HCT116 (cell line): ENCODE results near the gene PRSS33. TPM values are rescaled to one million over a fixed set of nuclear protein-coding genes. Genes with fewer than 3 reads are reported as not detected.

Source experiments
- ATAC-seq: fragments of 200-7000 bp; cut with Tn5 transposase; 2 replicates; pipeline ENCODE4 v1.9.1; 2020; ENCODE audit warnings: mild to moderate bottlenecking, moderate library complexity
- BruUV-seq: library from RNA; stranded (reverse); fragments of 400-500 nt; replicated peaks from 2 replicates; lab custom pipeline; 2021; lab: Mats Ljungman, UMichigan
- CTCF ChIA-PET: fragments of 300-600 bp; sonication (Branson Sonifier 250); formaldehyde crosslinking; loops from one replicate; lab custom pipeline; 2021; ENCODE audit warnings: antibody characterized with exemption; lab: Charles Lee
- POLR2A ChIA-PET: fragments of 300-600, 350-600 bp; sonication (Branson Sonifier 250); formaldehyde crosslinking; loops from one replicate; lab custom pipeline; 2021; ENCODE audit warnings: antibody characterized with exemption; lab: Charles Lee
- RAD21 ChIA-PET, 2 experiments: fragments of 300-600 bp; sonication (Branson Sonifier 250); formaldehyde crosslinking; loops; one replicate each; lab custom pipeline; 2023; ENCODE audit warnings: low total read pairs in 2 of 2; ENCODE audit not compliant: uncharacterized antibody in 2 of 2, unreplicated experiment in 2 of 2, low non-redundant PET in 1 of 2; lab: Charles Lee
- DNase-seq: peaks from one replicate; pipeline ENCODE4 v3.0.0-alpha.2; 2010; ENCODE audit warnings: low read depth, low spot score
- H2AFZ ChIP-seq: fragments of 200-600 bp; shearing (Covaris generic), sonication (generic); 2 replicates; pipeline ENCODE4 v1.6.1; 2017; ENCODE audit warnings: low read depth, mixed run types, mixed read lengths, antibody characterized with exemption, low read length; ENCODE audit not compliant: poor library complexity, severe bottlenecking
- H3K27ac ChIP-seq: 2 replicates; pipeline ENCODE4 v1.5.1; 2012; ENCODE audit warnings: low read depth, low read length
- H3K27me3 ChIP-seq: fragments of 200-600 bp; sonication (generic); 2 replicates; pipeline ENCODE4 v1.6.1; 2016; ENCODE audit warnings: mixed run types, low read length, mixed read lengths; ENCODE audit not compliant: insufficient read depth
- H3K36me3 ChIP-seq, 2 experiments: fragments of 200-500 bp in 1 of 2; fragments of 200-600 bp in 1 of 2; sonication (Bioruptor generic) in 1 of 2; sonication (generic) in 1 of 2; 2 replicates each; pipeline versions ENCODE4 v1.5.1 to v1.6.1; 2014 to 2016; ENCODE audit warnings: low read length in 2 of 2, inconsistent platforms in 1 of 2, mixed read lengths in 1 of 2, mixed run types in 1 of 2; ENCODE audit not compliant: insufficient read depth in 2 of 2, control insufficient read depth in 1 of 2
- H3K4me1 ChIP-seq, 2 experiments: fragments of 200-600 bp in 1 of 2; sonication (generic) in 1 of 2; 2 replicates each; pipeline versions ENCODE4 v1.5.1 to v1.6.1; 2012 to 2017; ENCODE audit warnings: low read length in 2 of 2, inconsistent platforms in 1 of 2, mild to moderate bottlenecking in 1 of 2, mixed read lengths in 1 of 2, mixed run types in 1 of 2, moderate library complexity in 1 of 2; ENCODE audit not compliant: insufficient read depth in 2 of 2, control insufficient read depth in 1 of 2
- H3K4me2 ChIP-seq: fragments of 200-600 bp; sonication (generic); 2 replicates; pipeline ENCODE4 v1.6.1; 2017; ENCODE audit warnings: mixed run types, low read length, mixed read lengths
- H3K4me3 ChIP-seq, 2 experiments: fragments of 200-600 bp in 1 of 2; sonication (generic) in 1 of 2; replicated peaks in 1 of 2; 2 replicates each; pipeline ENCODE4 v1.5.1; 2011 to 2016; ENCODE audit warnings: low read length in 2 of 2, control low read depth in 1 of 2, low read depth in 1 of 2, mild to moderate bottlenecking in 1 of 2, mixed read lengths in 1 of 2, mixed run types in 1 of 2
- H3K79me2 ChIP-seq: fragments of 200-600 bp; sonication (generic); 2 replicates; pipeline ENCODE4 v1.6.1; 2017; ENCODE audit warnings: mild to moderate bottlenecking, mixed run types, low read length, moderate library complexity, mixed read lengths; ENCODE audit not compliant: insufficient read depth
- H3K9ac ChIP-seq: fragments of 200-600 bp; sonication (generic); 2 replicates; pipeline ENCODE4 v1.6.1; 2016; ENCODE audit warnings: low read length, mixed read lengths
- H3K9me2 ChIP-seq: fragments of 200-600 bp; sonication (generic), shearing (Covaris generic); 2 replicates; pipeline ENCODE4 v1.6.1; 2017; ENCODE audit warnings: mixed run types, mild to moderate bottlenecking, moderate library complexity; ENCODE audit not compliant: insufficient read depth
- H3K9me3 ChIP-seq, 2 experiments: fragments of 200-500 bp in 1 of 2; fragments of 200-600 bp in 1 of 2; sonication (Bioruptor generic) in 1 of 2; sonication (generic) in 1 of 2; 2 replicates each; pipeline ENCODE4 v1.6.1; 2014 to 2017; ENCODE audit warnings: low read length in 2 of 2, mixed read lengths in 2 of 2, inconsistent platforms in 1 of 2, low read depth in 1 of 2, mild to moderate bottlenecking in 1 of 2, mixed run types in 1 of 2, moderate library complexity in 1 of 2; ENCODE audit not compliant: control insufficient read depth in 1 of 2, insufficient read depth in 1 of 2
- H4K20me1 ChIP-seq: fragments of 200-600 bp; sonication (generic), shearing (Covaris generic); 2 replicates; pipeline ENCODE4 v1.6.1; 2017; ENCODE audit warnings: mixed run types, mild to moderate bottlenecking, moderate library complexity; ENCODE audit not compliant: insufficient read depth
- CEBPB ChIP-seq: IDR thresholded peaks from 2 replicates; pipeline ENCODE4 v1.6.1; 2012; ENCODE audit warnings: low read depth
- ELF1 ChIP-seq: IDR thresholded peaks from 2 replicates; pipeline ENCODE4 v1.6.1; 2012; ENCODE audit warnings: low read depth, borderline replicate concordance
- EZH2 ChIP-seq: fragments of 200-600 bp; sonication (generic); IDR thresholded peaks from 2 replicates; pipeline ENCODE4 v1.6.1; 2017; ENCODE audit warnings: antibody characterized with exemption, mixed run types
- EZH2phosphoT487 ChIP-seq: fragments of 200-600 bp; IDR thresholded peaks from 2 replicates; pipeline ENCODE4 v1.6.1; 2018; ENCODE audit warnings: antibody characterized with exemption, borderline replicate concordance
- FOSL1 ChIP-seq: IDR thresholded peaks from 2 replicates; pipeline ENCODE4 v1.6.1; 2012; ENCODE audit warnings: low read depth
- POLR2A ChIP-seq: IDR thresholded peaks from 2 replicates; pipeline ENCODE4 v1.7.0; 2011; ENCODE audit warnings: borderline replicate concordance; ENCODE audit not compliant: insufficient read depth, insufficient read length; ENCODE audit errors: extremely low read depth
- POLR2AphosphoS5 ChIP-seq: IDR thresholded peaks from 2 replicates; pipeline ENCODE4 v1.6.1; 2011; ENCODE audit warnings: mild to moderate bottlenecking, low read depth, low read length, moderate library complexity
- SIN3A ChIP-seq: IDR thresholded peaks from 2 replicates; pipeline ENCODE4 v1.6.1; 2012; ENCODE audit warnings: low read depth
- ZNF274 ChIP-seq: fragments of 200-500 bp; sonication (Bioruptor generic); IDR thresholded peaks from 2 replicates; pipeline ENCODE4 v1.6.1; 2014; ENCODE audit warnings: mild to moderate bottlenecking, low read depth, low read length, inconsistent platforms
- intact Hi-C: fragments of 100-400 bp; cut with micrococcal nuclease; formaldehyde crosslinking; loops from 2 replicates; pipeline ENCODE4 v1.10.0; 2022
- total RNA-seq: library from RNA; stranded (reverse); gene quantifications from one replicate; pipeline ENCODE4 v1.2.1, GENCODE V29; 2021; ENCODE audit not compliant: unreplicated experiment
- TF ChIP-seq, protein P1 (sequence below): IDR thresholded peaks from 2 replicates; pipeline ENCODE4 v1.6.1; 2012
- TF ChIP-seq, protein P2 (sequence below): IDR thresholded peaks from 2 replicates; pipeline ENCODE4 v1.6.1; 2012
- TF ChIP-seq, protein P3 (sequence below): IDR thresholded peaks from 2 replicates; pipeline ENCODE4 v1.6.1; 2012; ENCODE audit warnings: low read depth
- TF ChIP-seq, protein P4 (sequence below): IDR thresholded peaks from 2 replicates; pipeline ENCODE4 v1.6.1; 2011; ENCODE audit warnings: mild to moderate bottlenecking, low read length, moderate library complexity; ENCODE audit not compliant: insufficient replicate concordance; ENCODE audit errors: extremely low read depth

The PRSS33 gene
- total RNA-seq, 1 experiment from 2014 or later = not detected

DNA sequence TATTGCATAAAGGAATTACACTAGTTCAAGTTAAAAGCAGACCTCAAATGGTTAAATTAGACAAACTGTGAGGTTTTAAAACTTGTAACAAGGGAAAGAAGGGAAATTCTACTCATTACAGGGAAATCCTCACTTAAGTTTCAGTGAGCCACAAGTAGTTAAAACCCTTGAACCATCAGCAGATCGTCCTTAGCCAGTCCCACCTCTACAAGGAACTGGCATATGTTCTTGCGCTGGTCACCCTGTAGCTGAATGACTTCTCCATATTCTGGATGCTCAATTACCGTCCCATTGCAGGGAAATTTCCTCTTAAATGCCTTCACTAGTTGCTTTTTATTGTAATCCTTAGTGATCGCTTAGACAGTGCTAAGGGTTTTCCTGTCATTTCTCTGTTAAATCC lies 35.1 kb upstream of the PRSS33 start (continued):
- TF ChIP-seq POLR2AphosphoS5 (no peak), SIN3A (no peak), EZH2phosphoT487 (no peak), FOSL1 (no peak), ELF1 (no peak)
- TF ChIP-seq, protein P1, sequence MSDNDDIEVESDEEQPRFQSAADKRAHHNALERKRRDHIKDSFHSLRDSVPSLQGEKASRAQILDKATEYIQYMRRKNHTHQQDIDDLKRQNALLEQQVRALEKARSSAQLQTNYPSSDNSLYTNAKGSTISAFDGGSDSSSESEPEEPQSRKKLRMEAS = no peak
- TF ChIP-seq, protein P2, sequence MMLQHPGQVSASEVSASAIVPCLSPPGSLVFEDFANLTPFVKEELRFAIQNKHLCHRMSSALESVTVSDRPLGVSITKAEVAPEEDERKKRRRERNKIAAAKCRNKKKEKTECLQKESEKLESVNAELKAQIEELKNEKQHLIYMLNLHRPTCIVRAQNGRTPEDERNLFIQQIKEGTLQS = no peak

DNA sequence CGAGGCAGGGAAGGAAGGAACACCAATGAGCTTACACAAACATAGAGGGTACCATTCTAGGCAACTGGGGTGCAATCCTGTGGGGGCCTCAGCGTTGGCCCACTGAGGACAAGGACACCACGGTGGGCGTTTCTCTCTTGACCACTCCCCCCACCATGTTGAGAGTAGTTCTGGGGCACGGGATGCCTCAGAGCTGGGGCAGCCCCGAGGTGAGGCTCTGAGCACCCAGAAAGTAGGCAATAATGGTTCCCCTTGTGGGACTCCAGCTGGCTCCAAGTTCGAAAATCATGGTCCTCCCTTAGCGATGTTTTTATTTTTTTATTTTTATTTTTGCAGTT lies 34.8 kb upstream of the PRSS33 start:
- Histone ChIP-seq H3K79me2 (no peaks in the 10 kb centered on the region), H3K9me2 (no peaks in the 10 kb centered on the region), H3K4me1 (no peaks in the 10 kb centered on the region), H3K27me3 (no peaks in the 10 kb centered on the region), H3K9me3 (no peaks in the 10 kb centered on the region), H3K4me2 (no peak overlapping the region), H3K36me3 (no peaks in the 10 kb centered on the region), H4K20me1 (no peaks in the 10 kb centered on the region), H3K9ac (no peak overlapping the region), H2AFZ (no peak overlapping the region), H3K27ac (no peak overlapping the region), H3K4me3 (no peak overlapping the region)
- TF ChIP-seq, protein P3, sequence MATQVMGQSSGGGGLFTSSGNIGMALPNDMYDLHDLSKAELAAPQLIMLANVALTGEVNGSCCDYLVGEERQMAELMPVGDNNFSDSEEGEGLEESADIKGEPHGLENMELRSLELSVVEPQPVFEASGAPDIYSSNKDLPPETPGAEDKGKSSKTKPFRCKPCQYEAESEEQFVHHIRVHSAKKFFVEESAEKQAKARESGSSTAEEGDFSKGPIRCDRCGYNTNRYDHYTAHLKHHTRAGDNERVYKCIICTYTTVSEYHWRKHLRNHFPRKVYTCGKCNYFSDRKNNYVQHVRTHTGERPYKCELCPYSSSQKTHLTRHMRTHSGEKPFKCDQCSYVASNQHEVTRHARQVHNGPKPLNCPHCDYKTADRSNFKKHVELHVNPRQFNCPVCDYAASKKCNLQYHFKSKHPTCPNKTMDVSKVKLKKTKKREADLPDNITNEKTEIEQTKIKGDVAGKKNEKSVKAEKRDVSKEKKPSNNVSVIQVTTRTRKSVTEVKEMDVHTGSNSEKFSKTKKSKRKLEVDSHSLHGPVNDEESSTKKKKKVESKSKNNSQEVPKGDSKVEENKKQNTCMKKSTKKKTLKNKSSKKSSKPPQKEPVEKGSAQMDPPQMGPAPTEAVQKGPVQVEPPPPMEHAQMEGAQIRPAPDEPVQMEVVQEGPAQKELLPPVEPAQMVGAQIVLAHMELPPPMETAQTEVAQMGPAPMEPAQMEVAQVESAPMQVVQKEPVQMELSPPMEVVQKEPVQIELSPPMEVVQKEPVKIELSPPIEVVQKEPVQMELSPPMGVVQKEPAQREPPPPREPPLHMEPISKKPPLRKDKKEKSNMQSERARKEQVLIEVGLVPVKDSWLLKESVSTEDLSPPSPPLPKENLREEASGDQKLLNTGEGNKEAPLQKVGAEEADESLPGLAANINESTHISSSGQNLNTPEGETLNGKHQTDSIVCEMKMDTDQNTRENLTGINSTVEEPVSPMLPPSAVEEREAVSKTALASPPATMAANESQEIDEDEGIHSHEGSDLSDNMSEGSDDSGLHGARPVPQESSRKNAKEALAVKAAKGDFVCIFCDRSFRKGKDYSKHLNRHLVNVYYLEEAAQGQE = no peak
- no peak for TF ChIP-seq EZH2
- TF ChIP-seq, protein P4, sequence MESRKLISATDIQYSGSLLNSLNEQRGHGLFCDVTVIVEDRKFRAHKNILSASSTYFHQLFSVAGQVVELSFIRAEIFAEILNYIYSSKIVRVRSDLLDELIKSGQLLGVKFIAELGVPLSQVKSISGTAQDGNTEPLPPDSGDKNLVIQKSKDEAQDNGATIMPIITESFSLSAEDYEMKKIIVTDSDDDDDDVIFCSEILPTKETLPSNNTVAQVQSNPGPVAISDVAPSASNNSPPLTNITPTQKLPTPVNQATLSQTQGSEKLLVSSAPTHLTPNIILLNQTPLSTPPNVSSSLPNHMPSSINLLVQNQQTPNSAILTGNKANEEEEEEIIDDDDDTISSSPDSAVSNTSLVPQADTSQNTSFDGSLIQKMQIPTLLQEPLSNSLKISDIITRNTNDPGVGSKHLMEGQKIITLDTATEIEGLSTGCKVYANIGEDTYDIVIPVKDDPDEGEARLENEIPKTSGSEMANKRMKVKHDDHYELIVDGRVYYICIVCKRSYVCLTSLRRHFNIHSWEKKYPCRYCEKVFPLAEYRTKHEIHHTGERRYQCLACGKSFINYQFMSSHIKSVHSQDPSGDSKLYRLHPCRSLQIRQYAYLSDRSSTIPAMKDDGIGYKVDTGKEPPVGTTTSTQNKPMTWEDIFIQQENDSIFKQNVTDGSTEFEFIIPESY = no peak
- no peak for TF ChIP-seq POLR2A
- no peak for TF ChIP-seq ZNF274
- TF ChIP-seq SIN3A = no peak
- no peak for TF ChIP-seq CEBPB
- ChIA-PET POLR2A (no interaction called here), CTCF (no interaction called here), RAD21 (no interaction called here)
- DNase-seq = no peak
- BruUV-seq = no TSS peak
- intact Hi-C loops = no loop called here
- no peak for ATAC-seq
